LoVo (cell line): ENCODE results near the gene CLP1.
"Not testable (repeated sequence)": the region's sequence is repeated elsewhere in the genome, so short reads cannot be mapped to it uniquely, and the experiment has no call there.

Source experiments
- DNase-seq: peaks from one replicate; pipeline ENCODE4 v3.0.0-alpha.2; 2016; ENCODE audit warnings: low spot score

CLP1 gene

DNA sequence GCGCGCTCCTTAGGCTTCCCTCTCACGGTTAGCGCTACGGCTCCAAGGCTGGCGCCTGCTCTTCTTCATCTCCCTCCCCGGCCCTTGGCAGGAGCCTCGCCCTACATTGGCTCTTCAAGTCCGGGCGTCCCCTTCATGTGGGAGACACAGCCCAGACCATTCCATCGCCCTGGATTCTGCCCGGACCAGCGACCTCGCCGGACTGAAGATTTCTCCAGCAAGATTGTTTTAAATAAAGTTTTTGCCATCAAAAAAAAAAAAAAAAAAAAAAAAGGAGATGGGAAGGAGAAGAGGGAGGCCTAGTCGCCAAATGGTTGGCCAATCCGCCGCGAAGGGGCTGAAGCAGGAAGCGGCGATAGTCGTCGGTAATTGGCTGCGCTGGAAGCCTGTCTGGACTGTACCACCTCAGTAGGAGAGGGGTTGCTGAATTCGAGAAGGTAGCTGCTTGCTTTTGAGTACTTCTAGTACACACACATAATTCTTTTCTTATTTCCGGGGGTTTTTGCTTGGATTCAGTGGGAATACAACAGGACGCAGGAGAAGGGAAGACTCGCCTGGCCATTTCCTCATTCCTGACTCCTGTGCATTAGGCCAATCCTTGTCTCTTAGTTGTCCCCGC lies 9.7 kb downstream of the CLP1 start:
- DNase-seq: peak; percentile 97

DNA sequence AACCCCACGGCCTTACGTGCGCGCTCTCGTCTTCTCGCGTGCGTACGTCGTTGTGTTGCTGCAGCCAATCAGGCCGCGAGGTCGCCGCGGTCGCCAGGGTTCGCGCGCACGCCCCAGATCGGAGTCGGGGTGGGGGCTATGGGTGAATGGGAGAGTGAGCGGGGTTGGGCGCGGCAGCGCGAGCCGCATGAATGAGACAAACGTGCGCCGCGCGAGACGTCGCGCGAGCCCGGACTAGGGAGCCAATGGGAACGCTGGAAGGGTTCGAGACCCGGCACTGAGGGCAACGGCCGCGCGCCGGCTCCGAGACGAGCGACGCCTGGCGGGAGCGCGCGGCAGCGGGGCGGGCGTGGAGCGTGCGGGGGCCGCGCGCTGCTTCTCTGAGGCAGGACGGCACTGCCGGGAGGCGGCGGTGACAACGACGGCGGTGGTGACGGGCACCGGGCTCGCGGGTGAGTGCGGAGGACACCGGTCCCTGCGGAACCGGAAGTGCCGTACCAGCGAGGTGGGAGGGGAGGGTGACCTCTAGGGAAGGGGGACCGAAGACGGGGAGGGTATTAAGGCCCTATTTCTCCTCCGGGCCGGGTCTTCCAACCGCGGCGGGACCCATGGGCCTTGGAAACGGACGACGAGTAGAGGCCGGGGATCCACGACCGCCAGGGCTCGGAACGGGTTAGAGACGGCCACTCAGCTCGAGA lies 10.3 kb downstream of the CLP1 start, which contains the start of gene ZDHHC5:
Gene ZDHHC5 (plus strand): TSS at position 379 of the 698 bp plus-strand sequence. CDS start 4,977 bp downstream, outside the sequence.
- DNase-seq: peak; percentile 96

DNA sequence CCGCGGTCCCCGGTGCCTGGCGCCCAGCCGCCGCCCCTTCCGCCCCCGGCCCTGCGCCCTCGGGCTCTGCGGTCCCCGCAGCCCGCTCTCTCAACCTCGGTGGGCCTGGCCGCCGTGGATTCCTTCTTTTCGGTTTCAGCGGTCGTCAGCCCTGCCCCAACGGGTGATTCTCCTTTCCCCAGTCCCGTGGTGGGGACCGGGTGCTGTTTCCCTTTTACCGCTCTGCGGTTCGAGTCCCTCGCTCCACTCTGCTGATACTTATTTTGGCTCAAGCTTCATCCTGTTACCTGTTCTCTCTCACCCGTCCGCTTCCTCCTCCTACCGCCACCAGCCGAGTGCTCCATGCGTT lies 10.8 kb downstream of the CLP1 start:
- DNase-seq: peak; percentile 16

DNA sequence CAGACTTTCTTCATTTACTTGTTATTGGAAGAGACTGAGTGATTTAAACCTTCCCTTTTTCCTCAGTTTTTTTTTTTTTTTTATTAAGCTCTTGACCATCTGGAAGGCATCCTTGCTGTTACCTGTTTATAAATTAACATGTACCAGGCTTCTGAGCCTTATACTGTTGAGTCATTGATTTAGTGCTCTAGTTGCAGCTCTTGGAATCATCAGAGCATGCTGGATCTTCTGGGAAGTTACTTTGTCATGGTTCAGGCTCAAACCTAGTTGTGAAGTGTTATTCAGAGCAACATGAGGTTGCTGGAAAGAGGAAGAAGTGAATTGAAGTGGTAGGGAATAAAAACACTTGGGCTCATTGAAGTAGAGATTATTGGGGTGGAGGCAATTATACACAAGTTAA lies 16.7 kb downstream of the CLP1 start:
- DNase-seq: no peak

DNA sequence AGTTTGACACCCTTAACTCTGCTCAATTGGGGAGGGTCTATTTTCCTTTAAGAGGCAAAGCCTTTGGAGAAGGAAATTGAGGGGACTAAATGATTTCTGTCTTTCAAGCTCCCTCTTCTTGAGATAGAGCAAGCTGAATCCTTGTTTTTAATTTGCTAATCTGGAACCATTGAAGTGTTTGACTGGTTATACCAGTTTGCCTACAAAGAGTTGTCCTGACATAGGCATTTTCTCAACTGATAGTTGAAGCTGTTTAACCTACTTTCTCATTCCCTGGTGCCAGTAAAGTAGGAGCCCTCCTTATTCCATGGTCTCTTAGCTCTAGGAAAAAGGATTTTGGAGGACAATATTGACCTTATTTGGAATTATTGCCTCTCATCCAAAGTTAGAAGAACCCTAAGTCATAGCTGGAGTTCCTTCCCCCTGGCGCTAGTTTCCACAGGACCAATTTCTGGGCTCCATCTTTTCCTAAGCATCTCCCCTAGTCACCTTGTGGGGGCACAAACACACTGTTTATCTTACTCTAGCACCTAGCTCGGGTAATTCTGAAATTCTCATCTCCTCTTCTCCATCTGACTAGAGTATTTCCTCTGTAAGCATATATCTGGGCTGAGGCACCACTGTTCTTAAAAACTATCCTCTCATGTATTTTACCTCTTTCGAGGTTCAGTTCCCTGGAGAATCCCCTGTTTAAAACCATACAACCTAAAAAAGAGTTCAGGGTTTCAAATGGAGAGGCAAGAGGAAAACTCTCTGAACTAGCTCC lies 17.8 kb downstream of the CLP1 start:
- no peak for DNase-seq

DNA sequence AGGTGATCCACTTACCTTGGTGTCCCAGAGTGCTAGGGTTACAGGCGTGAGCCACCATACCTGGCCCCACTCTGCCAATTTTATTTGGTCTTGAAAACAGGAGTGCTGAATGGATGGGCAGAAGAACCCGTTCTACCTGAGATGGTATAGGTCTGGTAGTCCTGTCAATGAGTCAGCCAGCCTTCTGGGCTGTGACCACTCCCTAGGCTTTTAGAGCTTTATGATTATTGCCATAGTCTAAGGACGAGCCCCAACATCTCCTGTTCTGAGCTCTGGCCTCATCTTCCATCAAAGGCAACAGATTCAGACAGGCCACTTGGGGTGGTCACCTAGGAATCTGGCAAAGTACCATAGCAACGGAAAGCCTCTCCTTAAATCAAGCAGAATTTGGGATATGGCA lies 21.8 kb downstream of the CLP1 start:
- no peak for DNase-seq

DNA sequence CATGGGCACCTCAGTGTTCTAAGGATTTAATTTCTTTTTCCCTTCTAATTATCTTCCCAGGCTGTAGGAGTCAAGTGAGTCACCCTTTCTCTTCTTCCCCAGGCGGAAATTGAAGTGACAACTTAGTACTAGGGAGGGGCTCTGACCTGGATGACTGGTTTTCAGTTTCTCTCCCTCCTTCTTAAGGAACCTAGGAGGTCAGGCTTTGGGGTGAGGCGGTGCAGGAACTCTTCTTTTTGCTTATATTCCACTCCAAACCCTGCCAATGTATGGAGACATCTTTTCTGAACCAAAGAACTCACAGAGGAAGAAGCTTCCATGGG lies 23.0 kb downstream of the CLP1 start:
- no peak for DNase-seq

DNA sequence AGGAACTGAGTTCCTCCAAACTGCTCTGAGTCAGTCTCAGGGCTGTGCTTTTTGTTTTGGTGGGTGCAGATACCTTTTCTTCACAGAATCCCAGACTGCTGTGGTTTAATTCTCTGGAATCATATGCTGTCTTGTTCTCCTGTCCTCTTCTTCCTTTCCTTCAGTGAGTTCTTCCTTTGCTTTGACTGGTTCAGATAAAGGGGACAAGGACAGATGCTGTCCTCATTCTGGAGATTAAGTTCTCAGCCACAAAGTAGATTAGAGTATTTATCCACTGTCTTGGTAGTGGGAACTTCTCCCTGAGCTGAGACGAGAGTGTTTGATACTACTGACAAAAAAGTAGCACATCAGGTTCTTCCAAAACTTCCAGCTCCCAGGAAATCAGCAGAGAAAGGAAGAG lies 23.6 kb downstream of the CLP1 start:
- DNase-seq: no peak

DNA sequence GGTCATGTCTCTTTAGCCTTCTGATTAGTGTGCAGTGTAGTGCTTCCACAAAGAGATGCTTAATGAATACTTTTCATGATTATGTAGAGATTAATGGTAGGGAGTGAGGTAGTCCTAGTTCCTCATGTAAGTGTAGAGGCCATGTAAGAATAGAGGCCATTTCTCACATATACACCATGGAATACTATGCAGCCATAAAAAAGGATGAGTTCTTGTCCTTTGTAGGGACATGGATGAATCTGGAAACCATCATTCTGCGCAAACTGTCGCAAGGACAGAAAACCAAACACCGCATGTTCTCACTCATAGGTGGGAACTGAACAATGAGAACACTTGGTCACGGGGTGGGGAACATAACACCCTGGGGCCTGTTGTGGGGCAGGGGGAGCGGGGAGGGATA lies 32.9 kb downstream of the CLP1 start:
- not testable (repeated sequence) for DNase-seq

DNA sequence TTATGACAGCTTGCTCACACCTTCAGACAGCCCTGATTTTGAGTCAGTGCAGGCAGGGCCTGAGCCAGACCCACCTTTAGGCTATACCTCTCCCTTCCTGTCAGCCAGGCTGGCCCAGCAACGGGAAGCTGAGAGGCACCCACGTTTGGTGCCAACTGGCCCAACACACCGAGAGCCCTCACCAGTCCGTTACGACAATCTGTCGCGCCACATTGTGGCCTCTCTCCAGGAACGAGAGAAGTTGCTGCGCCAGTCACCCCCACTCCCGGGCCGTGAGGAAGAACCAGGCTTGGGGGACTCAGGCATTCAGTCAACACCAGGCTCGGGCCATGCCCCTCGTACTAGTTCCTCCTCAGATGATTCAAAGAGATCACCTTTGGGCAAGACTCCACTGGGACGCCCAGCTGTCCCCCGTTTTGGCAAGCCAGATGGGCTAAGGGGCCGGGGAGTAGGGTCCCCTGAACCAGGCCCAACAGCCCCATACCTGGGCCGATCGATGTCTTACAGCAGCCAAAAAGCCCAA lies 41.3 kb downstream of the CLP1 start:
- no peak for DNase-seq

DNA sequence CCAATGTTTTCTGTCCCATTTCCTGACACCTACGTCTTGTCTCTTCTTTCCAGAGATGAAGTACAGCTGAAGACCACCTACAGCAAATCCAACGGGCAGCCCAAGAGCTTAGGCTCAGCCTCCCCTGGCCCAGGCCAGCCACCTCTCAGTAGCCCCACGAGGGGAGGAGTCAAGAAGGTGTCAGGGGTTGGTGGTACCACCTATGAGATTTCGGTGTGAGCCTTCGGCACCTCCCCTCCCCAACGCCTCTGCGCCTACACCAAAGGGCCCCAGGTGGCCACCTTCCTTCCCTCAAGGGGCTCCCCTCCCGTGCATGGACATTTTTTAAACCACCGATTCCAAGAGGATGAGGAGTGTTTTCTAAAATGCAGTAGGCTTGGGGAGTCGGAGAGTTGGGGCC lies 42.3 kb downstream of the CLP1 start:
- no peak for DNase-seq

DNA sequence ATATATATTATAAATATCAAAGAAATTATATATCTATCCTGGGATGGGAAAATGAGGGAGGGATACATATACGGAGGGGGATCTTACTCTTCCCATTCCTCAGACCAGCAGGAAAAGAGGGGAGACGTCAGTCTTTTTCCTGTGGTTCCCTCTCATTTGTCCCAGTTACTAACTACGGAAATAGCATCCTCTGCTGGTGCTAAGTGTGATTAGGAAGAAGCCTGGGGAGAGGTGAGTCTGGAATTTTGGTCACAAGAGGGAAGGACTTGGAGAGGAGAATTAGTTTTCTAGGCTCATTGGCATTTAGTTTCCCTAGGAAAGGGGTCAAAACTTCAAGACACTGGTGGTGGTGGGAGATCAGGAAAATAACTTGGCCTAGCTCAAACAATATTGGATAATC lies 42.9 kb downstream of the CLP1 start:
- DNase-seq: no peak

DNA sequence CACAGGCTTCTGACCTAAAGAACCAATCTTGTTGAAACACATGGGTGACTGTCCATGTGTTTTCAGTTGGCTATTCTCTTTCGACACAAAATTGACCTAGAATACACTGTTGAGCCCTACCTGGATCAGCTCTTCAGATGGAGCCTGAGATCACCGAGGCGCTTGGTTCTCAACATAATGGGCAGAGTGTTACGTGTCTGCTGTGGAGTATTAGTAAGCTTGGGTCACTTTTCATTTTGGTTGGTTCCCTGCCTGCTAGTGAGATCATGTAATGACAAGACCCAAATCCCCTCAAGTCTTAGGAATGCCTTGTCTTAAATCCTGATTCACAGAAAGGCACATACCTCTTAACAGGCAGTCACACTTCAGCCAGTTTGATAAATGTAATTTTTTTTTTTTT lies 45.8 kb downstream of the CLP1 start:
- no peak for DNase-seq

DNA sequence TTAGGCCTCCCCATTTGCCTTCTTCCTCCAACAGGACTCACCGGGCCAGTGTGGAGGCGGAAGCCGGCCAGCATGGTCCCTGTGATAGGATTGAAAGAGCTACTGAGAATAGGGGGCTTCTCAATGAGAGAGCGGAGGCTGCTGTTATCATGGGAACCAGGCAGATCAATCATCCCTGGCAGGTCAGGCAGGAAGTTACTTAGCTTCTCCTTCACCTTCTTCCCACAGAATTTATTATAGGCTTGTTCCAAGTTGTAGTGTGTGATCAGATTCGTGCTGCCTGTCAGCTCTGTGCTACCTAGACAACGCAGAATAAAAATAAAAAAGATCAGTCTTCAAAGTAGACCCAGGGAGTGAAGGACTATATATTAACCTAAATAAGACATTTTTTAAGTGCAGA lies 47.4 kb downstream of the CLP1 start:
- no peak for DNase-seq

DNA sequence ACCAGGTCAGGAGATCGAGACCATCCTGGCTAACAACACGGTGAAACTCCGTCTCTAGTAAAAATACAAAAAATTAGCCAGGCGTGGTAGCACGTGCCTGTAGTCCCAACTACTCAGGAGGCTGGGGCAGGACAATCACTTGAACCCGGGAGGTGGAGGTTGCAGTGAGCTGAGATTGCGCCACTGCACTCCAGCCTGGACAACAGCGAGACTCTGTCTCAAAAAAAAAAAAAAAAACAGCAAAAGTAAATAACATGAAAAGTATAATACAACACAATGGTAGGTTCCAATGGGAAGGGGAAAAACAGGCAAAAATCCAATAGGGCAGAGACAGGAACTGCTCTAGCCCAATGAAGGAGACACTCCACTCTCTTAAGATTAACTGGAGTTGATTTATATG lies 47.9 kb downstream of the CLP1 start:
- not testable (repeated sequence) for DNase-seq

DNA sequence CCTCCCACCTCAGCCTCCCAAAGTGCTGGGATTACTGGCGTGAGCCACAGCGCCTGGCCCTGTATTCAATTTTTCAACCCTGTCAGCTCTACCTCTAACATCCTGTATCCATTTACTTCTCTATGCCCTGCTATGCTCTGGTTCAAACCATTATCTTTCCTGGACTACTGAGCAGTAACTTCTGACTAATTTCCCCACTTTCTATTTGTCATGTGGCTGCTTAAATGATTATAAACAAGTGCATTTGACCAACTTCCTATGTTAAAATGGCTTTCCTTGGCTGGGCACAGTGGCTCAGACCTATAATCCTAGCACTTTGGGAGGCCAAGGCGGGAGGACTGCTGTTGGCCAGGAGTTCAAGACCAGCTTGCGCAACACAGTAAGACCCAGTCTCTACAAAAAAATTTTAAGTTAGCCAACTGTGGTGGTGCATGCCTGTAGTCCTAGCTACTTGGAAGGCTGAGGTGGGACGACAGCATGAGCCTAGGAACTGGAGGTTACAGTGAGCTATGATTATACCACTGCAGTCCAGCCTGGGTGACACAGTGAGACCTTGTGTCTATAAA lies 52.3 kb downstream of the CLP1 start:
- DNase-seq: no peak
